Upper lobe of left lung (tissue), 6 donors: ENCODE measurements around the gene SLC9C1. TPM values are rescaled to one million over a fixed set of nuclear protein-coding genes. Genes with fewer than 3 reads are reported as not detected.
"Not testable (repeated sequence)": the region's sequence is repeated elsewhere in the genome, so short reads cannot be mapped to it uniquely, and the experiment has no call there.

Experiments
- ATAC-seq, 2 donors: fragments of 200-7000 bp; cut with Tn5 transposase; one replicate each; pipeline ENCODE4 v1.9.1; 2022; ENCODE audit warnings: mild to moderate bottlenecking in 2 of 2, moderate library complexity in 2 of 2; ENCODE audit not compliant: low FRiP score in 2 of 2
- DNase-seq, 2 donors: peaks; one replicate each; pipeline ENCODE4 v3.0.0-alpha.2; 2019 to 2020
- H3K27ac ChIP-seq, 4 donors: fragments of 200-600 bp; sonication (generic); one replicate each; pipeline ENCODE4 v1.5.1; 2016 to 2019
- H3K27me3 ChIP-seq, 4 donors: fragments of 200-600 bp; sonication (generic); one replicate each; pipeline ENCODE4 v1.5.1; 2017 to 2019
- H3K36me3 ChIP-seq, 4 donors: fragments of 200-600 bp; sonication (generic); one replicate each; pipeline ENCODE4 v1.5.1; 2016 to 2019
- H3K4me1 ChIP-seq, 4 donors: fragments of 200-600 bp; sonication (generic); one replicate each; pipeline ENCODE4 v1.5.1; 2018 to 2019
- H3K4me3 ChIP-seq, 4 donors: fragments of 200-600 bp; sonication (generic); one replicate each; pipeline ENCODE4 v1.5.1; 2017 to 2019; ENCODE audit warnings: mild to moderate bottlenecking in 2 of 4, moderate library complexity in 1 of 4
- H3K9me3 ChIP-seq, 4 donors: fragments of 200-600 bp; sonication (generic); one replicate each; pipeline ENCODE4 v1.5.1; 2018 to 2019
- EP300 ChIP-seq, 4 donors: sonication (generic); formaldehyde crosslinking; IDR thresholded peaks; one replicate each; pipeline ENCODE4 v1.5.1; 2017; ENCODE audit warnings: antibody characterized with exemption in 4 of 4, control low read depth in 2 of 4
- POLR2A ChIP-seq, 4 donors: fragments of 450-650 bp; IDR thresholded peaks; one replicate each; pipeline ENCODE4 v1.5.1; 2016 to 2017; ENCODE audit warnings: antibody characterized with exemption in 4 of 4, mild to moderate bottlenecking in 2 of 4
- POLR2AphosphoS5 ChIP-seq, 2 donors: sonication (generic); formaldehyde crosslinking; IDR thresholded peaks; one replicate each; pipeline ENCODE4 v1.5.1; 2017; ENCODE audit warnings: antibody characterized with exemption in 2 of 2
- WGBS, 2 donors: methylation state at CpG; one replicate each; pipeline ENCODE4 v1.1.5; 2017 to 2018; 5-methylcytosine and 5-hydroxymethylcytosine counted together
- total RNA-seq, 6 donors: library from RNA; depleted of rRNA in 4 of 6; stranded (reverse); fragments of >200 nt in 4 of 6; gene quantifications; one replicate each; pipeline versions ENCODE4 v1.1.0 to v1.2.1, GENCODE V29; 2016 to 2021
- TF ChIP-seq, protein P1 (sequence below), 6 experiments: fragments of 450-650 bp in 4 of 6; fragments of 200-600 bp in 2 of 6; sonication (generic) in 2 of 6; IDR thresholded peaks; one replicate each; pipeline ENCODE4 v1.5.1; 2016 to 2019; ENCODE audit warnings: antibody characterized with exemption in 6 of 6
- donor health status: DM: no; HTN: no; CAD: no; lungs with moderate emphysema.
- donor health status: DM: no; HTN: yes; CAD: no; lungs with severe emphysema.

SLC9C1 gene
- total RNA-seq, 6 donors from 2014 or later, result not detected

DNA sequence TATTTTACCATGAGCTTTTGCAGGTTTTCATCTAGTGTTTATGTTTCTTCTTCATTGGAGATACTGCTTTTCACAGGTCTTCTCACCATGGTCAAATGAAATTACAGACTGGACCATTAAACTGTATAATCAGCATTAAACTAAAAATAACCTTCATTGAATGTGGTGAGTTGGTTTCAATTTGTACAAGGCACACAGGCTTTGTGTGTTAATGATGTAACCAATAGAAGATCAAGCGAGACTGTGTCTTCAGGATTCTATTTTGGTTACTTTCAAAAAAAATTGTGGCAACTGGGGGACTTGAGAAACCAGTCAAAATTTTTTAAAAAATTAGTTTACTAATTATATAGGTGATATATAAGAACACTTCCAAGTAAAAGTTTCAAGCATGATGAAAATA is 106.7 kb downstream of the SLC9C1 start:
- Histone ChIP-seq H3K27me3 (no peaks in the 10 kb centered on the region), H3K4me3 (no peak overlapping the region), H3K36me3 (no peaks in the 10 kb centered on the region), H3K9me3 (peaks cover 0 to 3% (median under 1%) of the 10 kb centered on the region in 4 donors), H3K27ac (no peak overlapping the region), H3K4me1 (peaks cover 0 to 3% (median 0%) of the 10 kb centered on the region in 4 donors)
- DNase-seq, result no peak
- ATAC-seq, result no peak
- TF ChIP-seq POLR2A (IDR thresholded peaks at IDR 0.05), result no peak
- no peak for TF ChIP-seq EP300 (IDR thresholded peaks at IDR 0.05)
- TF ChIP-seq POLR2AphosphoS5 (IDR thresholded peaks at IDR 0.05), result no peak
- TF ChIP-seq, protein P1, sequence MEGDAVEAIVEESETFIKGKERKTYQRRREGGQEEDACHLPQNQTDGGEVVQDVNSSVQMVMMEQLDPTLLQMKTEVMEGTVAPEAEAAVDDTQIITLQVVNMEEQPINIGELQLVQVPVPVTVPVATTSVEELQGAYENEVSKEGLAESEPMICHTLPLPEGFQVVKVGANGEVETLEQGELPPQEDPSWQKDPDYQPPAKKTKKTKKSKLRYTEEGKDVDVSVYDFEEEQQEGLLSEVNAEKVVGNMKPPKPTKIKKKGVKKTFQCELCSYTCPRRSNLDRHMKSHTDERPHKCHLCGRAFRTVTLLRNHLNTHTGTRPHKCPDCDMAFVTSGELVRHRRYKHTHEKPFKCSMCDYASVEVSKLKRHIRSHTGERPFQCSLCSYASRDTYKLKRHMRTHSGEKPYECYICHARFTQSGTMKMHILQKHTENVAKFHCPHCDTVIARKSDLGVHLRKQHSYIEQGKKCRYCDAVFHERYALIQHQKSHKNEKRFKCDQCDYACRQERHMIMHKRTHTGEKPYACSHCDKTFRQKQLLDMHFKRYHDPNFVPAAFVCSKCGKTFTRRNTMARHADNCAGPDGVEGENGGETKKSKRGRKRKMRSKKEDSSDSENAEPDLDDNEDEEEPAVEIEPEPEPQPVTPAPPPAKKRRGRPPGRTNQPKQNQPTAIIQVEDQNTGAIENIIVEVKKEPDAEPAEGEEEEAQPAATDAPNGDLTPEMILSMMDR (IDR thresholded peaks at IDR 0.05), result no peak
- 69 to 76% methylated on average over 1 of the region's 1 CpG for WGBS, 2 donors

DNA sequence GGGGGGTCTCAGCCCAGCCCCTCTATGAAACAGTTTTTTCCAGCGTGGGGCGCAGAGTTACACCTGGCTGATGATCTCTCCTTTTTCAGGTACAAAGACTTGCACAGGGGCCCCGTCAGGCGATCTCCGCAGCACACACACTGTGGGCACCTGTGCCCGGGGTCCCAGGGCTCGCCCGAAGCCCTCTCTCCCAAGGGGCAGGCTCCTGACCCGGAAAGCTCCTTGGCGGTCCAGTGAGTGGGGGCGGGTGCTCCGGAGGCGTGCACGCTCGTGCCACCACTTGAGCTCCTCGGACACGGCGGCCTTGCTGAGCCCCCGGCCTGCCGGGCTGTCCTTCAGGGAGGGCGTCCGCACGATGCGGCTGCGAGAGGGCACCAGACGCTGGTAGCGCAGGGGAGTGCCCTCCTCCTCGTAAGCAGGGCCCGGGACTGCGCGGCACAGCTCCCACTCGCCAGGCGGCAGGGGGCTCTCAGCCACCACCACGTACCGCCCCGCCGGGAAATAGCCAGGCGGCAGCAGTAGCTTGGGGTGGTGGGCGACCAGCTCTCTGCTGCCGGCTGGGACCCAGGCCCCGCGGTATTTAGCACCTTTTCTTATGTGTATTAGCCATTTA is 108.5 kb downstream of the SLC9C1 start:
- ATAC-seq (peak; percentile 63 to 64), DNase-seq (peak in 1 of 2 donors; percentile 78)
- not testable (repeated sequence) for H3K27me3 ChIP-seq, H3K4me1 ChIP-seq, H3K36me3 ChIP-seq, H3K27ac ChIP-seq, H3K9me3 ChIP-seq
- WGBS, 2 donors, result 0 to 31% methylated on average over 3 to 19 of the region's 42 CpGs
- H3K4me3 ChIP-seq, result peak overlapping the region in 2 of 4 donors; percentile 16 to 20

DNA sequence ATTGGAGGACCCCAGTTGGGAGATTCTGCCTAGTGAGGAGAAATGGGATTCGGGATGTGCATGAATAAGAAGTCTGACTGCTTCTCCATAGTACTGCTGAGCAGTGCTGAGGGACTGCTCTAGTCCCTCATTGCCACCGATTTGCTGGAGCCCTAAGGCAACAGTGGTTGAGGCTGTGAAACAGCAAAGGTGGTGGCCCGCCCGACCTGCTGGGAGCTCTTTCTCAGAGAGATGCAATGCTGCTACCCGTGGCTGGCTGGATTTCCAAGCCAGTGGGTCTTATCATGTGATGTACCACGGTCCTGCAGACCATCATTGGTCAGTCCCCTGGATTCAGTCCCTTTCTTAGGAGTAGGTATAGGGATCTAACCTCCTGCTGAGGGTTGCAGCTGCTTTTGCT is 118.4 kb downstream of the SLC9C1 start:
- Histone ChIP-seq H3K27ac (no peak overlapping the region), H3K9me3 (no peaks in the 10 kb centered on the region), H3K4me3 (no peak overlapping the region), H3K27me3 (no peaks in the 10 kb centered on the region), H3K4me1 (no peaks in the 10 kb centered on the region), H3K36me3 (no peaks in the 10 kb centered on the region)
- 54 to 91% methylated on average over 5 to 6 of the region's 6 CpGs for WGBS, 2 donors
- ATAC-seq (peak in 1 of 2 donors; percentile 19), DNase-seq (no peak)
- TF ChIP-seq POLR2AphosphoS5 (IDR thresholded peaks at IDR 0.05), result no peak
- TF ChIP-seq EP300 (IDR thresholded peaks at IDR 0.05), result no peak
- TF ChIP-seq POLR2A (IDR thresholded peaks at IDR 0.05), result no peak
- TF ChIP-seq, protein P1 (IDR thresholded peaks at IDR 0.05), result no peak

DNA sequence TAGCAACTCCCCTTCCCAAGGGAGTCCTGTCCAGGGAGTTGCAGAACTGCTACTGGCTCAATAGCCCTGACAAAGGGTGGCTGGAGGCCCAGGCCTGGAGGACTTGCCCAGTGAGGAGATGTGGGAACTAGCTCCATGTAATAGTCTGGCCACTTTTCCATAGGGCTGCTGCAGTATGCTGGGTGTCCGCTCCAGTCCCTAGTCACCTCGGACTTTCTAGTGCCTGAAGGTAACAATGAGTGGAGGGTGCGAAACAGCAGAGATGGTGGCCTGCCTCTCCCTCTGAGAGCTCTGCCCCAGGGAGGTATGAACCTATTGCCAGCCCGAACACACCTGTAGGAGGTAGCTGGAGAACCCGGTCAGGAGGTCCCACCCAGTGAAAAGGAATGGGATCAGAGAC is 119.0 kb downstream of the SLC9C1 start:
- DNase-seq, result no peak
- Histone ChIP-seq H3K4me3 (no peak overlapping the region), H3K36me3 (no peaks in the 10 kb centered on the region), H3K4me1 (no peaks in the 10 kb centered on the region), H3K9me3 (no peaks in the 10 kb centered on the region), H3K27ac (no peak overlapping the region), H3K27me3 (no peaks in the 10 kb centered on the region)
- TF ChIP-seq EP300 (IDR thresholded peaks at IDR 0.05) (no peak), POLR2A (IDR thresholded peaks at IDR 0.05) (no peak), POLR2AphosphoS5 (IDR thresholded peaks at IDR 0.05) (no peak)
- TF ChIP-seq, protein P1 (IDR thresholded peaks at IDR 0.05), result no peak
- peak in 1 of 2 donors; percentile 51 for ATAC-seq
- WGBS, 2 donors, result 99 to 100% methylated on average over 5 of the region's 5 CpGs

DNA sequence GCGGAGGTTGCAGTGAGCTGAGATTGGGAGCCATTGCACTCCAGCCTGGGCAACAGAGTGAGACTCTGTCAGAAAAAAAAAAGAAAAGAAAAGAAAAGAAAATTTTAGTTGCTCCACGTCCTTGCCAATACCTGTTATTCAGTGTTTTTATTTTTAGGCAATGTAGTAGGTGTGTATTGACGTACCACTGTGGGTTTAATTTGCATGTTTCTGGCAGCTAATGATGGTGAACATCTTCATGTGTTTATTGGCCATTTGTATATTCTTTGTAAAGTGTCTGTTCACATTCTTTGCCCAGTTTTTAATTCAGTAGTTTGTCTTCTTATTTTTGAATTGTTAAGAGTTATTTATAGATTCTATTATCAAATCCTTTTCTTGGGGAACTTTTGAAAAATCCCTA is 122.9 kb downstream of the SLC9C1 start:
- no peak for ATAC-seq
- DNase-seq, result no peak
- H3K4me1 ChIP-seq, result no peaks in the 10 kb centered on the region

More for the DNA sequence above, 122.9 kb downstream of the SLC9C1 start:
- 90 to 95% methylated on average over 3 of the region's 3 CpGs for WGBS, 2 donors
- Histone ChIP-seq H3K4me3 (no peak overlapping the region), H3K9me3 (peaks cover 0 to under 1% (median 0%) of the 10 kb centered on the region in 4 donors), H3K27ac (no peak overlapping the region), H3K36me3 (no peaks in the 10 kb centered on the region), H3K27me3 (no peaks in the 10 kb centered on the region)
- no peak for TF ChIP-seq POLR2AphosphoS5 (IDR thresholded peaks at IDR 0.05)
- TF ChIP-seq, protein P1 (IDR thresholded peaks at IDR 0.05), result no peak
- TF ChIP-seq EP300 (IDR thresholded peaks at IDR 0.05), result no peak
- no peak for TF ChIP-seq POLR2A (IDR thresholded peaks at IDR 0.05)
